GM12872 (cell line): ENCODE results near the gene MYH13.

Source experiments
- TF ChIP-seq, protein P1 (sequence below): IDR thresholded peaks from 3 replicates; pipeline ENCODE4 v1.5.1; 2011; ENCODE audit warnings: low read depth, mild to moderate bottlenecking, low read length, moderate library complexity; ENCODE audit not compliant: insufficient read depth

Gene MYH13

DNA sequence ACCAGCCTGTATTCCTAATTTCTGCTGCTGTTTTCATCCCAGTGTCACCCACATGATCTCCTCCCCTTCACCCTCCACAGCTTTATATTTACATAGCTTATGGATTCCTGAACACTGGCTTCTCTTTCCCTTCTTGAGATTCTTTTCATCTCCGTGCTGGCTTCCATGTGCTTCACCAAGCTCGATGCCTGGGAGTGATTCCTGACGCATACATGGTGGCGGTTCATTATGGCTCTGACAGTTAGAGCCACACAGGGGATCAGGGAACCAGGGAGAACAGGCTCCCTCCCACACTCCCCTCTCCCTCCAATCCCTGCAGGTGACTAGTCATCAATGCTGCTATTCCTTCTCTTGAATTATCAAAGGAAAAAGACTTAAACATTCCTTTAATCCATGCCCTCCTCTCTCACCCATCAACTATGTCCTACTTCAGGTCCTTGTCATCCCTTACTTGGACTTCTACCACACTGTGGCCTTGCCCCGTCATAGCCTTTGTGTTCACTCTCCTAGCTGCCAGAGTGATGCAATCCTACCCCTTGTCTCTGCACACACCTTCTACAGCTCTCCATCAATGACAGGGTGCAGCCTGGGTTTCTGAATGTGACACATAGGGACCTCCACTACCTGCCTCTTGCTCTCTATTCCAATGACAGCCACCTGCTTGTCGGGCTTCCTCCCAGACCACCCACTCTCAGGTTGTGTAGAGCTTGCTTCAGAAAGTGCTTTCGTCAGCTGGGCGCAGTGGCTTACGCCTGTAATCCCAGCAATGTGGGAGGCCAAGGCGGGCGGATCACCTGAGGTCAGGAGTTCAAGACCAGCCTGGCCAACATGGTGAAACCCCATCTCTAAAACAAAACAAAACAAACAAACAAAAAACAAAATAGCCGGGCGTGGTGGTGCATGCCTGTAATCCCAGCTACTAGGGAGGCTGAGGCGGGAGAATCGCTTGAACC lies 43.6 kb downstream of the MYH13 start:
- TF ChIP-seq, protein P1, sequence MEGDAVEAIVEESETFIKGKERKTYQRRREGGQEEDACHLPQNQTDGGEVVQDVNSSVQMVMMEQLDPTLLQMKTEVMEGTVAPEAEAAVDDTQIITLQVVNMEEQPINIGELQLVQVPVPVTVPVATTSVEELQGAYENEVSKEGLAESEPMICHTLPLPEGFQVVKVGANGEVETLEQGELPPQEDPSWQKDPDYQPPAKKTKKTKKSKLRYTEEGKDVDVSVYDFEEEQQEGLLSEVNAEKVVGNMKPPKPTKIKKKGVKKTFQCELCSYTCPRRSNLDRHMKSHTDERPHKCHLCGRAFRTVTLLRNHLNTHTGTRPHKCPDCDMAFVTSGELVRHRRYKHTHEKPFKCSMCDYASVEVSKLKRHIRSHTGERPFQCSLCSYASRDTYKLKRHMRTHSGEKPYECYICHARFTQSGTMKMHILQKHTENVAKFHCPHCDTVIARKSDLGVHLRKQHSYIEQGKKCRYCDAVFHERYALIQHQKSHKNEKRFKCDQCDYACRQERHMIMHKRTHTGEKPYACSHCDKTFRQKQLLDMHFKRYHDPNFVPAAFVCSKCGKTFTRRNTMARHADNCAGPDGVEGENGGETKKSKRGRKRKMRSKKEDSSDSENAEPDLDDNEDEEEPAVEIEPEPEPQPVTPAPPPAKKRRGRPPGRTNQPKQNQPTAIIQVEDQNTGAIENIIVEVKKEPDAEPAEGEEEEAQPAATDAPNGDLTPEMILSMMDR = no peak

- TF ChIP-seq, protein P1 = no peak
Measured at GRCh38 chr17:10328206-10328605, 44.6 kb downstream of the MYH13 start.

DNA sequence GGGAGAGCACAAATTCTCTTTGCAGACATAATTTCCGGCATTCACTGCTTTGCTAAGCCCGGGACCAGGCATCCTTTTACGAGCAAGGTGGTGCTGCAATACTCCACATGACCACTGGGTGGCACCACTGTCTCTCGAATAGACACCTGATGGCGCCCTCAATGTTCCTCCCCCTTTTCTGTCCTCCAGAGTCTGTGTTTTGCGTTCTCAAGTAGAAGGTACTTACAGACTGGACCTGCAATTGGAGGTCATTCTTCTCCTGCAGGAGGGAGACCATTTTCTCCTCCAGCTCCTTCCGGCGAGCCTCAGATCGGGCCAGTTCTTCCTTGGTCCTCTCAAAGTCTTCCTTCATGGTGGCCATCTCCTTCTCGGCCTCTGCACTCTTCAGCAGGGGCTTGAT lies 45.2 kb downstream of the MYH13 start:
- TF ChIP-seq, protein P1 = peak; percentile 96

DNA sequence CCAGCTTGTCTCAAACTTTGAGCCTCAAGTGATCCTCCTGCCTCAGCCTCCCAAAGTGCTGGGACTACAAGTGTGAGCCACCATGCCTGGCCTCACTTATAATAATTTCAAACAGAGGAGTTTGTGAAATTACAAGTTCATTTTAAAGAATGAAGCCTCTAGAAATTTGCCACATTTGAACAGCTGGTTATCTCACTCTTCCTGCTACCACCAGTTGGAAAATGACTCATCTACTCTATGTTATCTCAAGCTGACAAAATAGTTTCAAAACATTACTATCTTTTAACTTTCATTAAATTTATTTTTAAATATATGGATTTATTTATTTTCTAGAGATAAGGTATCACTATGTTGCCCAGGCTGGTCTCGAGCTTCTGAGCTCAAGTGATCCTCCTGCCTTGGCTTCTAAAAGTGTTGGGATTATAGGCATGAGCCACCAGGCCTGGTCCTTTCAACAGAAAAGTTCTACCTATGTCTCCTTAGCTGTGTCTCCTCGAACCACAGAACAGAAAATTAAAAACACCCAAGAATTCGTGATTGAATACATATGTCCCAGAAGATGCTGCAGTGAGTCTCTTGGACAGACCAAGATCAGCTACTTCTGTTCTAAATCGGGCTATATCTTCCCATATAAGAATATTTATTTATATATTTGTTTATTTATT lies 47.6 kb downstream of the MYH13 start:
- TF ChIP-seq, protein P1 = no peak

DNA sequence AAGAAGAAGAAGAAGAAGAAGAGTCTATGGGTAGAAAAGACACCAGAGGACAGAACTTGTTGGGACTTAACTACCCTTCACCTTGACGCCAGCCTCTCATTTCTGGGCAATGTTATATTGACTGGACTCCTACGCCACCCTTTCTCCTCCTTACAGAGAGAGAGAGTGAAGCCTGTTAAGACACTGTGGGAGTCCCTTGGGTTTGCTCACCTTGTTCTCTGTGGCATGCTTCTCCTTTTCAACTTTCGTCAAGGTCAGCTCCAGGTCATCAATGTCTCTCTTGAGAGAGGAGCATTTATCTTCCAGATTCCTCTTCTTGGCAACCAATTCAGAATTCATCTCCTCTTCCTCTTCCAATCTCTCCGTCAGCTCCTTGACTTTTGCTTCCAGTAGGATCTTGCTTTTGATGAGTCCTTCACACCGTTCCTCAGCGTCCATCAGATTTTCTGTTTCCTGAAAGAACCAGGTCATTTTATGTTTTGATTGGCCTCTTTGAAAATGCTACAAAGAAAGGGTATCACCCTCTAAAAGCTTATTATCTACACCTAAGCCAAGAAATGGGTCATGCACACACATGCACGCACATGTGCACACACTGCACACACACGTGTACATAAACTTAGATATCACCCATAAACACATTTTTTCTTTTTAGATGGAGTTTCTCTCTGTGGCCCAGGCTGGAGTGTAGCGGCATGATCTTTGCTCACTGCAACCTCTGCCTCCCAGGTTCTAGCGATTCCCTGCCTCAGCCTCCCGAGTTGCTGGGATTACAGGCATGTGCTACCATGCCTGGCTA lies 48.8 kb downstream of the MYH13 start:
- TF ChIP-seq, protein P1 = no peak

DNA sequence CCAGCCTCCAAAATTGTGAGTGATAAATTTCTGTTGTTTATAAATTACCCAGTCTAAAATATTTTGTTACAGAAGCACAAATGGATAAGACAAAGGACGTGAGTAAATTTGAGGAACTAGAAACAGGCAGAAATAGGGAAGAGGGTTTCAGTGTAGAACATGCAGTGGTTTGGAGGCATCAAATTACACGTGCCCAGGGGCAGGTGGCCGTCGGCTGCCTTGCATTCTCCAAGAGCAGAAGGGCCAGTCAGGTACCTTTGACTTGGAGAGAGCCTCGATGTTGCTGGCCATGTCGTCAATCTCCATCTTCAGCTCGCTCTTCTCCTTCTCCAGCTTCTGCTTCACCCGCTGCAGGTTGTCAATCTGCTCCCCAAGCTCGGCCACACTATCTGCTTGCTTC lies 54.3 kb downstream of the MYH13 start:
- TF ChIP-seq, protein P1 = no peak

- TF ChIP-seq, protein P1 = no peak
Measured at GRCh38 chr17:10317543-10317834, 55.3 kb downstream of the MYH13 start.
